ELR (cell line): ENCODE results near the gene RMI2.
A peak's percentile ranks its signal among the peaks of the same experiment; 100 is the strongest.

Source experiments
- DNase-seq: peaks from one replicate; pipeline ENCODE4 v3.0.0-alpha.2; 2015; ENCODE audit warnings: low read depth

Gene RMI2

DNA sequence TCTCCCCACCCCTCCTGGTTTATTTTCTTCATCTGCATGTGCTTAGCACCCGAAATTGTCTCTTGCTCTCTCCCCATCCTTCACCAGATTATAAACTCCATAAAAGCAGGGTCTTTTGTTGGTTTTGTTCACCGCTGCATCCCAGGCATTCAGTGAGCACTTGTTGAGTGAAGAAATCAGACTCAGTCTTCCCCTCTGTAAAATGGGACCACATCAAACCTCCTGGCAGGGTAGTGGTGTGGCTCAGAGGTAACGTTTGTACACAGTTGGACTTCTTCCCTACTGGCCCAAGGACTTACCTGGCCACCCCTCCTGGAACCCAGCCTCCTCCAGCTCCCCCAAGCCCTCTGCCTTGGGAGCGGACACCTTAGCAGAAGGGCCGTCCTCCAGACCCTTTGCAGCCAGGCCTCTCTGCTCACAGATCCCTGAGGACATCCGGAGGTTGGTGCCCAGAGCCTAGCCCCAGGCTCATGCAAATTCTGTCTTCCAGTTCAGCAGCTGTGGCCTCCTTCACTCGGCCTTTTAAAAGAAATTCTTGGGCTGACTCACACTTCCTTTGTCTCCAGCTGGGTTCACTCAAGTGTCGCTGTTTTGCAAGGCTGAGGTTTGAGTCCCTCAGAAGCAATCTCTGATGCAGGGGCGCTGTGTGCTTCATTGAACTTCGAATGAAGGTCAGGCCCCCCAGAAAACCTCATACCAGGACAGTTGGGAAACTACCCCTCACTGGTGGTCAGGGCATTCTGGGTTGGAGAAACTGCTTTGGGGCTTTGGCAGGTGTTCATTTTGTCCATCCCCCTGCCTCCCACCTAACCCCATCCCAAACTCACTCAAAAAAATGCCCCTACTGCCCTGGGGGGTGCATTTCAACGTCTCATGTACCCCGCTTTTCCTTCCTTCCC lies 16.8 kb upstream of the RMI2 start:
- peak; percentile 92 for DNase-seq

DNA sequence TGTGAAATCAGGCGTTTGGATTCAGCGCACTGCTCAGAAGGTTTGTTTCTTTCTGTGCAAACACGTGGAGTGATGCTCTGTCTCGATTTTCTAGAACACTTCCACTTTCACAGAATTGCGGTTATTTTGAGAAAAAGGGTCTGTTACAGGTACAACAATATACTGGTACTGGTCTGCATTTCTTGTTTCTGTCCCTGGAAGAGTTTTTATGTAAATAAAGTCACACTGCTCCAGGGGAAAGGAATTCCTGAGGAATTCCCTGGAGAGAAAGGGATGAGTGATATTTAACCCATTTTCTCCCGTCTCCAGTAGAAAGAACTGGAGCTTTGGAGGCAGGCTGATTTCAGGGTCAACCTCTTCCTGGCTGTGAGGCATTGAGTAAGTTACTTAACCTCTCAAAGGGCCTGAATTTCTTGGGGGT lies 16.2 kb upstream of the RMI2 start:
- DNase-seq: peak; percentile 52

DNA sequence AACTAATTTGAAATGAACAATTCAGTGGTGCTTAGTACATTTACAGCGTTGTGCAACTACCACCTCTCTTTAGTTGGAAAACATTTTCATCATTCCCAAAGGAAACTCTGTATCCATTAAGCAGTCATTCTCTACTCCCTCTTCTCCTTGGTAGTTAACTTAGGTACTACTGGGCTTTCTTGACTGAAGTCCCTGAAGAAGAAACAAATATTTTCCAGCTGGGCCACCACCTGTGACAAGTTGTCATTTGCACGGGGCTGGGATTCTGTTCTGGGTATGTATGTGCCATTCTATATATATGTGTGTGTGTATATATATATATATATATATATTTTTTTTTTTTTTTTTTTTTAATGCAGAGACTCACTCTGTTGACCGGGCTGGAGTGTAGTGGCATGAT lies 15.4 kb upstream of the RMI2 start:
- no peak for DNase-seq

DNA sequence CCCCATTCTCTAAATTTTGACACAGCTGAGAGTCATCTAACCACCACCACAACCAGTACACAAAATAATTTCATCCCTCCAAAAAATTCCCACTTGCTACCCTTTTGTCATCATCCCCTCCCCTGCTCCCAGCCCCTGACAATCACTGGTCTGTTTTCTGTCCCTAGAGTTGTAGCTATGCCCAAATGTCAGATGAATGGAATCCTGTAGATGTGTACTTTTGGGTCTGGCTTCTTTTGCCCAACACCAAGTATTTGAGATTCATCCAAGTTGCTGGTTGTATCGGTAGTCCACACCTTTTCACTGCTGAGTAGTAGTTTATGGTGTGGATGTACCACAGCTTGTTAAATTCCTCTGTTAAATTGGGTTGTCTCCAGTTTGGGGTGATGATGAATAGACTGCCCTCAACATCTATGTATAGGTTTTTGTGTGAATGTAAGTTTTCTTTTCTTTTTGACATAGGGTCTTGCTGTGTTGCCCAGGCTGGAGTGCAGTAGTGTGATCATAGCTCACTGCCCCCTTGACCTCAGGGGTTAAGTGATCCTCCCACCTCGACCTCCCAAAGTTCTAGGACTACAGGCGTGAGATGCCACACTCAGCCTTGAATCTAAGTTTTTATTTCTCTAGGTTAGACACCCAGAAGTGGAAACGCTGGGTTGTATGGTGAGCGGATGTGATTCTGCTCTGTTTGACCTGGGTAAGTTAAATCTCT lies 14.6 kb upstream of the RMI2 start:
- no peak for DNase-seq

DNA sequence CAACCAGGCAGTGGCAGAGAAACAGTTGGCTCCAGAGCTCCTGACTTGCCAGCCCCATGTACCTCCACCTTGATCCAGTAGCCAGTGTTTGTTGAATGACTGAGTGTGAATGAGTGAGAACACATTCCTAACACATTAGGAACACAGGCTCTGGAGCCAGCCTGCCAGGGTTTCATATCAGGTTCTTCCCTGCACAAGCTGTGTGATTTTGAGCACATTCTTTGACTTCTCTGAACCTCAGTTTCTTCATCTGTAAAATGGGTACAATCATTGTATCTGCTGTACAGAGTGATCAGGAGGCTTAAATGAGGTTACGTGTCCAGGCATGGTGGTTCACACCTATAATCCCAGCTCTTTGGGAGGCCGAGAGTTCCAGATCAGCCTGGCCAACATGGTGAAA lies 13.3 kb upstream of the RMI2 start:
- no peak for DNase-seq

DNA sequence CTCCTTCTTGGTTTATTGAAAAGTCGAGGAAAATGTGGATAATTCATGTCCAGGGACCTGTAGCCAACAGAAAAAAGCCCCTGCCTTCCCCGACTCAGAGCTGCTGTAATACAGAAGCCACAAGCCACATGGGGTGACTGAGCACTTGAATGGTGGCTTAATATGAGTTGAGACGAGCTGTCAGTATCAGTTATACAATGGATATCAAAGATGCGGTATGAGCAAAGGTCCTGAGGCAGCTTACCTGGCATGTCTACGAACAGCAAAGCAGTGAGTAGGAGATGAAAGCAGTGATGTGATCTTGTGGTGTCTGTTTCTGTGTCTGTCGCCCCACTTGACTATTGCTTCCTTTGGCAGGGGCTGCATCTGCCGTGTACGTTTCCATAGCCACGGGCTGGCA lies 12.2 kb upstream of the RMI2 start:
- DNase-seq: no peak

DNA sequence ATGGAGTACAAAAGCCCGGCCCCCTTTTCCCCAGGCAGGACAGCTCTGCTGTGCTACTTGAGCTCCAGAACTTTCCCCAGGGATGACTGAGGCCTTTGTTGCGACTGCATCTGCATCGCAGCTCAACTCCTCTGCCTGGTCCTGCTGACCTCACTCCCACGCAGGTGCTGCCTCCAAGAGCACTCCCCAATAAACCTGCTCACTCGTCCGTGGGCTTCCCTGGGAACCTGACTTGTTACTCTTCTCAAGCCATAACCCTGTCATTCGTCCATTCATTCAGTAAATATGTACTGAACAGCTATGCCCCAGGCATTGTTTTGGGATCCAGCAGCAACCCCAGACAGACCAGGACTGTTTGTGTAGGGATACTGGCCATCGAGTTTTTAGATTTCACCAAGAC lies 11.6 kb upstream of the RMI2 start:
- DNase-seq: peak; percentile 52

DNA sequence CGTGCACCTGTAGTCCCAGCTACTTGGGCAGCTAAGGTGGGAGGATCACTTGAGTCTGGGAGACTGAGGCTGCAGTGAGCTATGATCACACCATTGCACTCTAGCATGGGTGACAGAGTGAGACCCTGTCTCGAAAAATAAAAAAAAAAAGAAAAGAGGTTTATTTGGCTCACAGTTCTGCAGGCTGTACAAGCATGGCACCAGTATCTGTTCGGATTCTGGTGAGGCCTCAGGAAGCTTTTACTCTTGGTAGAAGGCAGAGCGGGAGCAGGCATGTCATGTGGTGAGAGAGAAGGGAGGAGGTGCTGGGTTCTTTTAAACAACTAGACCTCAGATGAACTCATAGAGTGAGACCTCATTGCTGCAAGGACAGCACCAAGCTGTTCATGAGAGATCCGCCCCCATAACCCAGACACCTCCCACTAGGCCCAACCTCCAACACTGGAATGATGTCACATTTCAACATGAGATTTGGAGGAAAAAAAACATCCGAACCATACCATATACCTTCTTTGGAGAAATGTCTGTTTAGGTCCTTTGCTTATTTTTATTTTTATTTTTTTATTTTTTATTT lies 10.3 kb upstream of the RMI2 start:
- no peak for DNase-seq

DNA sequence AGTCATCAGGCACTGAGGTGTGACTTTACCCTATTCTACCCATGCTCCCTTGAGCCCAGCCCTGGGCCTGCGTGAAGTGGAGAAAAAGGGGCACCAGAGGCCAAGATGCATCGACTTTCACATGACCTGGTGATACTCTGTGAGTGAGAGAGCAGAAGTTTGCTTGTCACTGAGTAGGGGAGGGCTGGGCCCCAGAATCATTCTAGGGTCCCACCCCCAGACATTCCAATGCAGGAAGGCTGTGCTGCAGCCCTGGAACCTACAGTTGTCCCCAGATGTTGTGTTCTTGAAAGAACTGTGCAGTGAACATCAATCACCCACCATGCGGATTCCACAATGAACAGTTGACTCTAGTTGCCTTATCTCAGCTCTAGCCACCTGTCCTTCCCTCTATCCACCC lies 6.2 kb upstream of the RMI2 start:
- no peak for DNase-seq

DNA sequence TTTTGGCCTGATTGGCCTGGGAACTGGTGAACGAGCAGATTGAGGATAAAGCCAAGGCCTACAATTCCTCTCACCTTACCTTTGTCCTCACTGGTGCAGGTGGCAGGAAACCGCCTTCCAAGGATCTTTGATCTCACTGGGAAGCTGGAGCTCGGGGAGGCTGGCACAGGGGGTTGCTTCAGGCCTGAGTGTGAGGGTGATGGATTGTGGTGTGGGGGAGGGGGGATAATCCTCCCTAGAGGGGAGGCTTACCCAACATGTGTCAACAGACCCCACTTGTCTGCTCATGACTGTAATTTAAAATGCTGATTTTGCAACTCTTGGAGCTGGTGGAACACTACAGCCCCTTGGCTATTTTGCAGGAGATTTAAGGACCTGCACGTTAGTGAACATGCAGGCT lies 4.5 kb upstream of the RMI2 start:
- DNase-seq: no peak

DNA sequence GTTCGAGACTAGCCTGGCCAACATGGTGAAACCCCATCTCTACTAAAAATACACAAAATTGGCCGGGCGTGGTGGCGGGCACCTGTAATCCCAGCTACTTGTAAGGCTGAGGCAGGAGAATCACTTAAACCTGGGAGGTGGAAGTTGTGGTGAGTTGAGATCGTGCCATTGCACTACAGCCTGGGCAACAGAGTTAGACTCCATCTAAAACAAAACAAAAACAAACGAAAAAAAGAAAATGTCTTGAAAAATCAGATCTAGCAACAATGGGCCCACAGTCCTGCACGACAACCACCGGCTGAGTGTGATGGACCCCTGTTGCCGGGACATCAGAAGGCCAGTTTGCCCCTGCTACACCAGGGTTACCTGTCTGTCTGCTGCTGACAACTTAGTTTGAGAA lies 3.9 kb upstream of the RMI2 start:
- no peak for DNase-seq

DNA sequence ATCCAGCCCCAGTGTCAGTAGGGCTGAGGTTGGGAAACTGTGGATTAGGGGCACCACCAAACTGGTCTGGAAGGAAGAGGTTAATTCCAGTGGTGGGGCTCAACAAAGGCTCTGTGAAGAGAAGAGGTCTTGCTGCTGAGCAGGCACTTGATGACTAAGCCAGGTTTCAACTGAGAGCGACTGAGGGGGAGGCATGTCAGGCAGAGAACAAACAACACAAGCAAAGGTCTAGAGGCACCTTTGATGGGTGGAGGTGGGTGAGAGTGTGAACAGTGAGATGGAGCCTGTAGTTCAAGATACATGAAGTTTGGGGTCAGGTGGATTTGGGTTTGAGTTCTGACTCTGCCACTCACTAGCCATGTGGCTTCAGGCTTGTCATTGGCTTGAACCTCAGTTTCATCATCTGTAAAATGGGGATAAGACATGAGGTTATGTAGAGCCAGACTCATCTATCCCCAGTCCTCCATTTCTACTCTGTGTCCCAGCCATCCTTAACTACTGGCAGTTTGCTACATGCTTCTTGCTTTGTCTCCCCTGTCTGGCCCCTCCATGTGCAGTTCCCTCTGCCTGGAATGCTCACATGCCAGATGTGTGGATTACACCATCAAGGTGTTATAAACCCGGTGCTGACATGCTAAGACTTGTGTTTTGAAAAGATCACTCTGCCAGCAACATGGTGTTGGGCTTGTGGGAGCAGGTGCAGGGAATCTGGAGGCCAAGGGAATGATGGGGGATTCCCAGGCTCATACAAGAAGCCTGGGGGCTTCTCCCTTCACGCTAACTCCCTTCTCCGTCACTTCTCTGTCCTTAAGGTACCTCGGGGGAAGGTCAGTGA lies 3.0 kb upstream of the RMI2 start:
- no peak for DNase-seq

DNA sequence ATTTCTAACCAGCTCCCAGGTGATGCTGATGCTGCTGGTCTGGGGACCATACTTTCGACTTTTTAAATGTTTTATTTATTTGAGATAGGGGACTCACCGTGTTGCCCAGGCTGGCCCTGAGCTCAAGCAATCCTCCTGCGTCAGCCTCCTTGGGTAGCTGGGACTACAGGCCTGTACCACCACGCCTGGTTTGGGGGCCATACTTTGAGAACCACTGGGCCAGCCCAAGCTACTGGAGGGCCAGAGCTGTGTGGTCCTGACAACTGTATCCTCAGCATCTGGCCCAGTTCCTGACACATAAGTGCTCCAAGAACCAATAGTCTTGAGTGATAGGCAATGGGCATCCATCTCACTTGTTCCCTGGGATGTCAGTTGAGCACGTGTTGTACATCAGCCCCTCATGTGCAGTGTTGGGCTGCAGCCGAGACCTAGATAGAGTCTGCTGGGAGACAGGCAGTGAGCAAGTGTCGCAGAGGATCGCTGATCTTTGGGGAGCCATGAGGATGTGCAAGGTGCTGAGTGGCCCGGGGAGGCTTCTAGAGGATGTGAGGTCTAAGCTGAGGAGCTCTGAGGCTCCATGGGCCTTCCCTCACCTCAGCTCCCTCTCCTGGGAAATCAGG lies 1.6 kb downstream of the RMI2 start:
- DNase-seq: no peak

DNA sequence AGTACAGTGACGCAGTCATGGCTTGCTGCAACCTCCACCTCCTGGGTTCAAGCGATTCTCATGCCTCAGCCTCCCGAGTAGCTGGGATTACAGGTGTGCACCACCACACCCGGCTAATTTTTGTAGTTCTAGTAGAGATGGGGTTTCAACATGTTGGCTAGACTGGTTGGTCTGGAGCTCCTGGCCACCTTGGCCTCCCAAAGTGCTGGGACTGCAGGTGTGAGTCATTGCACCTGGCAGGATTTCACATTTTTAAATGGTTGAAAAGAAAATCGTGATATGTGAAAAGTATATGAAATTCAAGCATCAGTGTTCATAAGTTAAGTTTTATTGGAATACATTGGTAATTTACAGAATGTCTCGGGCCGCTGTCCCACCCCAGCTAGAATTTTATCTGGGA lies 2.6 kb downstream of the RMI2 start:
- no peak for DNase-seq

DNA sequence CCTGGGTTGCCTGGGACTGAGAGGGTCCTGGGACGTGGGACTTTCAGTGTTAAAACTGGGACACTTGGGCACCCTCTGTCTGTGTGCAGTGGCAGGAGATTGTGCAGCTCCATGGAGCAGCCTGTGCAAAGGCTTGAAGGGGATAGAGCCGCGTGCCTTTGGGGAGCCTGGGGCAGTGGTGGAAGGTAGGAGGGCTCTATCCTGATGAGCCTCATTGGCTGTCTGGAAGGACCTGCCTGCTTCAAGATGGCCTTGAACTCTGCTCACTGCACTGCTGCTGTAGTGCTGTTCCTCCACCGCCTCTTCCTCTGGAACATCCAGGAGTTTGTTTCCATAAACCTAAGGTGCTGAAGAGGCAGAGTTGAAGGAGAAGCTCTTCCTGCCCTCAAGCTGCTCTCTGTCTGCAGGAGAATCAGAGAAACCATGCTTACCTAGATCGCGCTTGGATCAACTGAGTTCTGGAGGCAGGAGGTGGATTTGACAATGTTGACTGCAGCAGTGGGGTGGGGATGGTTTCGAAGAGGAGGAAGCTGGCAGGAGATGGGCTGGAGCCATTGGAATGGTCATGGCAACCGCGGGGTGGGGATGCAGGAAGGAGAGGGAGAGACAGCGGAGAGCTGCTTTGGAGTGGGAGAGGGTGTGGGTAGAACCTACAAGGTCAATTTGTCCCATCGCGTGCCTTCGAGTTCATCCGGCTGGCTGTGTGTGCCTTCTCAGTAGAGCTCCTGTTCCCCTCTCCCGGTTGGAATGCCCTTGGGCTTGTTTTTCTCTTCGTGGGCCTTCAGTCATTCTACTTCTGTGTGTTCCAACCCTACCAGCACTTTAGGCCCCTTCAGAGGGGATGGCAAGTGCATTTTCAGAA lies 3.7 kb downstream of the RMI2 start:
- DNase-seq: no peak

DNA sequence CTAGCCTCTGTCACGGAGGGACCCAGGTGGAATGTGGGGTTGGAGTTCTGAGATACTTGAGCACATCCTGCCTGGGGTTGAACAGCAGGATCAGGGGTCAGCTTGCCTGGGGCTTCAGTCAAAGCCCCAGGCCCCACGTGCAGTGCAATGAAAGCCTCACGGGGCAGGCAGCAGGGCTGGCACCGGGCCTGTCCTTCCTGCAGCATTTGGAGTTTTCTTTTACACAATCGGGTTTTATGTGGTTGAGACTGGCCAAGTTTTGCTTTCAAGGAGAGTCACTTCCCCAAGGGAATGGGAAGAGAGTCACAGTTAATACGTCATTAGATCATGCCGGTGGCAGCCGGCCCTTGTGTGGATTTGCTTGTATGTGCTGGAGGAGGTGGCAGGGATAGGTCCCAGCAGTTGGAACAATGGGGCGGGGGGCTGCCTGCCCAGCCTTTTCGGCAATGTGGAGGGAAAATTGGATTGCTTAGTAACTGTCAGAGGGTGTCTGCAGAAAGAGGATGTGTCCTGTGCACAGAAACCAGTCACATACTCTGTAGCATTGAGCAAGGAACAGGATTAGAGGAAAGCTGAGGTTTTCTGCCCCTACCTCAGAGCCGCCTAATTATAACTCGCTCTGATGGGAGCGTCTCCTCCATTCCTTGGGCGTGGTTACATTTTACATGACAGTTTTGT lies 4.5 kb downstream of the RMI2 start:
- peak; percentile 71 for DNase-seq

DNA sequence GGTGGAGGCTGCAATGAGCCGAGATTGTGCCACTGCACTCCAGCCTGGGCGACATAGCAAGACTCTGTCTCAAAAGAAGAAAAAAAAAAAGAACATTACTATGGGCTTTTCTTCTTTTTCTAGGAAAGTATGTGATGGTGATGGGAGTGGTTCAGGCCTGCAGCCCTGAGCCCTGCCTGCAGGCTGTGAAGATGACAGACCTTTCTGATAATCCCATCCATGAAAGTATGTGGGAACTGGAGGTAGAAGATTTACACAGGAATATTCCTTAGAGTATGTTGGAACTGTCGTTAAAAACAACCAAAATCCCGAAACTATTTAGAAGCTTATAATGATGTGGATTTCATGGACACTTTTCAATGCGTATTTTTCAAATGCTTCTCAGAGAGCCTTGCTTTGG lies 5.3 kb downstream of the RMI2 start:
- no peak for DNase-seq

DNA sequence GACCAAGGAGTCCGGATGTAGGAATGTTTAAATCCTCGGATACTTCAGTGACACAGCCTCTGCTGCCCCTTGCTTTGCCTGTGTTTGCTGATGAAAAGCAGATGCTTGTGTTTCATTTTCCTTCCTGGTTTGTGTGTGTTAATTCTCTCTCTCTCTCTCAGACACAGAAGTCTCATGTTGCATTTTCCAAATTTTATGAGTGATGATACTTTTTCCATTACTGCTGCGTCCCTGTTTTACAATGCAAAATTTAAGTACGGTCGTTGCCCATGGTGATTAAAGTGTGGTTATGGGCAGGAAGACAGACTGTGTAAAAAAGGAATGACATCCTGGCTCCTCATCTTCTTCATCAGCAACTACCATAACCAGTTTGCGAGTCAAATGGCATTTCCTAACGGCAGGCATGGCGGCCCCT lies 5.7 kb downstream of the RMI2 start:
- peak; percentile 45 for DNase-seq

DNA sequence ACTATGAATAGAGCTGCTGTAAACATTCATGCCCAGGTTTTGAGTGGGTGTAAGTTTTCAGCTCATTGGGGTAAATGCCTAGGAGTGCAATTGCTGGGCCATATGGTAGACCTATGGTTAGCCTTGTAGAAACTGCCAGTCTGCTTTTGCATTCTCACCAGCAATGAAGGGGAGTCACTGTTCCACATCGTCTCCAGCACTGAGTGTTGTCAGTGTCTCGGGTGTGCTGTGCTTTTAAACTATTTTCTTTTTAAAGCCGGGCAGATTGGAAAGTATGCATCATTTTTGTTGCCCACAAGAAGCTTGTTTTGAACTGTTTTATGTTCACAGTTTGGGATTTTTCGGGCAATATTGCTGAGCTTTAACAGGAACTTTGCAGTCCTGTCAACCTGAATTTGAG lies 7.9 kb downstream of the RMI2 start:
- DNase-seq: no peak

DNA sequence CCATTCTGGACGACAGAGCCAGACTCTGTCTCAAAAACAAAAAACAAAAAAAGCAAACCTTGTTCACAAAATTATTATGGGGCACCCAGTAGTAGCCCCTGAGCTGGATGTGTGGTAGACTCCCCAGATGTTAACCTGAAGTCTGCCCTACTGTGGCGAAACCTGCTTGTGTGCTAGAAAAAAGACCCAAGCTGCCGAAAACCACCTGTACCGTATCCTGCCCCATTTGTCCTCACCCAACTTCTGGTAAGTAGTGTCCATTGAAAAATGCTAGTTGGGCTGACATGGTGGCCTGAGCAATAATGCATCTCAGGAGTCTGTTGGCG lies 9.1 kb downstream of the RMI2 start:
- DNase-seq: no peak
